ENCODE results near the gene NPTX1. TPM values are rescaled to one million over a fixed set of nuclear protein-coding genes. Genes with fewer than 3 reads are reported as not detected.

The NPTX1 gene
- total RNA-seq, 2 donors from 2014 or later: 0.56 to 0.68 TPM

- H3K27ac ChIP-seq: no peak overlapping the region
- H3K36me3 ChIP-seq: no peaks in the 10 kb centered on the region
- H3K9me3 ChIP-seq: no peaks in the 10 kb centered on the region
- TF ChIP-seq, protein P1, sequence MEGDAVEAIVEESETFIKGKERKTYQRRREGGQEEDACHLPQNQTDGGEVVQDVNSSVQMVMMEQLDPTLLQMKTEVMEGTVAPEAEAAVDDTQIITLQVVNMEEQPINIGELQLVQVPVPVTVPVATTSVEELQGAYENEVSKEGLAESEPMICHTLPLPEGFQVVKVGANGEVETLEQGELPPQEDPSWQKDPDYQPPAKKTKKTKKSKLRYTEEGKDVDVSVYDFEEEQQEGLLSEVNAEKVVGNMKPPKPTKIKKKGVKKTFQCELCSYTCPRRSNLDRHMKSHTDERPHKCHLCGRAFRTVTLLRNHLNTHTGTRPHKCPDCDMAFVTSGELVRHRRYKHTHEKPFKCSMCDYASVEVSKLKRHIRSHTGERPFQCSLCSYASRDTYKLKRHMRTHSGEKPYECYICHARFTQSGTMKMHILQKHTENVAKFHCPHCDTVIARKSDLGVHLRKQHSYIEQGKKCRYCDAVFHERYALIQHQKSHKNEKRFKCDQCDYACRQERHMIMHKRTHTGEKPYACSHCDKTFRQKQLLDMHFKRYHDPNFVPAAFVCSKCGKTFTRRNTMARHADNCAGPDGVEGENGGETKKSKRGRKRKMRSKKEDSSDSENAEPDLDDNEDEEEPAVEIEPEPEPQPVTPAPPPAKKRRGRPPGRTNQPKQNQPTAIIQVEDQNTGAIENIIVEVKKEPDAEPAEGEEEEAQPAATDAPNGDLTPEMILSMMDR (IDR thresholded peaks at IDR 0.05): peak; percentile 14
- H3K4me3 ChIP-seq: peak overlapping the region; percentile 61
- no peak for DNase-seq (ENCODE audit: low spot score)
- H3K27me3 ChIP-seq (replicated peaks; ENCODE audit: insufficient read depth): peaks cover 56% of the 10 kb centered on the region
- no peak for ATAC-seq (ENCODE audit: insufficient number of reproducible peaks, low FRiP score, low read depth)
- peaks cover 43 to 49% of the 10 kb centered on the region in 2 donors for H3K4me1 ChIP-seq (ENCODE audit: control insufficient read depth in 1 of 2, low read depth in 2 of 2)
These were observed 1.5 kb upstream of the NPTX1 start for GRCh38 chr17:80477647-80478478.

DNA sequence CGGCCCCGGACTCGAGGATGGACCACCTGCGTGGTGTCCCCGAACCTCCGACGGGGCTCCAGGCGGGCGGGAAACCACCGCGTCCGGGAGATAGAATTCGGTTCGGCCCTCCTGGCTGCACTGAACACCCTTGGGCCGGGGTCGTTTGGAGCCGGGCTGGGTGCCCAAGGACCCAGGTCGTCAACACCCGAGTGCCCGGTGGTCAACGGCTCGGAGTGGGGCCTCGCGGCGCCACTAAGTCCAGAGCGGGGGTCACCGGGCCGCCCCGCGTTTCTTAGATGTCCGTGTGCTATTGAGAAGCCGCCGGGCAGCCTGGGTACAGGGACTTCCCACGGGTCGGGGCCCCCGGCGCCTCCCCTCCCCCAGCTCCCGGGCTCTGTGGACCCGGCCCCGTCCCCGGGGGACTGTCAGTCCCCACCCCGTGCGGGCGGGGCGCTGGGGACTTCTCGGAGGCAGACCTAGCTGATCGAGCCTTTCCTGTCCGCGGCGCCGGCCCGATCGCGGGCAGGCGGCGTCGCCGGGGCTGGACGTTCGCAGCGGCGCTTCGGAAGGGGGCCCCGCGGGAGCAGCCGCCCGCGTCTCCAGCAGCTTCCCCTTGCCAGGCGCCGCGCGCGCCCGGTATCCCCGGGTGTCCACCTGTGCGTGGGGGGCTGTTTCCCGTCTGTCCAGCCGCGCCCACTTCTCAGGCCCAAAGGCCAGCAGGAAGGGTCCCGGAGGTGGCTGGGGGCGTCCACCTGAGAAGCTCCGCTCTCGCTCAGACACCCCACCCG lies 655 bp upstream of the NPTX1 start:
- H3K36me3 ChIP-seq: no peaks in the 10 kb centered on the region
- peaks cover 43 to 49% of the 10 kb centered on the region in 2 donors for H3K4me1 ChIP-seq (ENCODE audit: control insufficient read depth in 1 of 2, low read depth in 2 of 2)
- DNase-seq (ENCODE audit: low spot score) (no peak), ATAC-seq (ENCODE audit: insufficient number of reproducible peaks, low FRiP score, low read depth) (no peak)
- no peaks in the 10 kb centered on the region for H3K9me3 ChIP-seq
- H3K27ac ChIP-seq: no peak overlapping the region
- H3K4me3 ChIP-seq: peak overlapping the region; percentile 61
- TF ChIP-seq, protein P1 (IDR thresholded peaks at IDR 0.05): no peak
- H3K27me3 ChIP-seq (replicated peaks; ENCODE audit: insufficient read depth): peaks cover 51% of the 10 kb centered on the region

GRCh38 chr17:80474961-80475909 lies 1.2 kb downstream of the NPTX1 start:
- Histone ChIP-seq H3K4me1 (ENCODE audit: control insufficient read depth in 1 of 2, low read depth in 2 of 2) (peaks cover 43 to 49% of the 10 kb centered on the region in 2 donors), H3K27ac (no peak overlapping the region), H3K27me3 (replicated peaks; ENCODE audit: insufficient read depth) (peaks cover 35% of the 10 kb centered on the region), H3K9me3 (no peaks in the 10 kb centered on the region), H3K4me3 (peak overlapping the region; percentile 61), H3K36me3 (no peaks in the 10 kb centered on the region)
- DNase-seq (ENCODE audit: low spot score) (no peak), ATAC-seq (ENCODE audit: insufficient number of reproducible peaks, low FRiP score, low read depth) (no peak)
- TF ChIP-seq, protein P1 (IDR thresholded peaks at IDR 0.05): no peak

DNA sequence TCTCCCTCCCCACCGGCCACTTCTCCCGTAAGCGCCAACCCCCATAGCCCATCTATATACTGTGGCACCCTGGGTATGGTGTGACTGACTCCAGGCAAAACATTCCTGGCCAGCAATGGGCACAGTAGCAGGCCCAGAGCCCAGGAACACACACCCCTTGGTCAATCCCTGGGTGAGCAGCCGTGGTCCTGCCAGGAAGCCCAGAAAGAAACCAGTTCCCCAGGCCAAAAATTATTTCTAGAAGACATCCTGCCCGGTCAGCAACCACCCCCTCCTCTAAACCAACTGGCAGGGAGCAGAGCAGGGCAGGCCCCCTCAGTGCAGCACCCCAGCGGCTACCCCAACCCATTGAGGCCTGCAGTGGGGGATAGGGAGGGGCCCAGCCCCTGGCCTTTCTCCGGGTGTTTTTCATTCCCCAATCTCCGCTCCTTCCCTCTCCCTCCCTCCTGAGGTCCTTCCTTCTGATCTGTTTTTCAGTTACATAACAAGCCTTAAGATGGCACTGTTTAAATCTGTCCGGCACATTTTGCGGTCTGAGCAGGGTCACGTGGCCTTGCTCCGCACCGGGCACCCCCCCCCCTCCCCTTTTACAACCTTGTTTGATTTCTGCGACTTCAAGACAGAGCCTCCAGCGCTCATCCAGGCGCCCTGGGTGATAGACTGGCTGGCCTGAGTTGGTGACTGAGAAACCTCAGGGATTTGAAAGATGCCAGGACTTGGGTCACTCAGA lies 2.0 kb downstream of the NPTX1 start:
- Histone ChIP-seq H3K4me3 (peak overlapping the region; percentile 61), H3K9me3 (no peaks in the 10 kb centered on the region), H3K27ac (no peak overlapping the region), H3K27me3 (replicated peaks; ENCODE audit: insufficient read depth) (peaks cover 29% of the 10 kb centered on the region), H3K4me1 (ENCODE audit: control insufficient read depth in 1 of 2, low read depth in 2 of 2) (peaks cover 43 to 49% of the 10 kb centered on the region in 2 donors), H3K36me3 (no peaks in the 10 kb centered on the region)
- DNase-seq (ENCODE audit: low spot score) (no peak), ATAC-seq (ENCODE audit: insufficient number of reproducible peaks, low FRiP score, low read depth) (no peak)
- TF ChIP-seq, protein P1 (IDR thresholded peaks at IDR 0.05): no peak

All from thoracic aorta (tissue), 2 donors.